Activated B cell treated with CpG ODN at 0.5 μM for 24 hours (primary cell): ENCODE data around the gene HDAC4. TPM values are rescaled to one million over a fixed set of nuclear protein-coding genes. Genes with fewer than 3 reads are reported as not detected.

ENCODE experiments used
- ATAC-seq: fragments of 200-7000 bp; cut with Tn5 transposase; one replicate; pipeline ENCODE4 v1.10.0; 2021; ENCODE audit warnings: low read depth, mild to moderate bottlenecking, moderate library complexity
- CTCF ChIA-PET: fragments of 350-600 bp; sonication (Branson Sonifier 250); formaldehyde crosslinking; loops from one replicate; lab custom pipeline; 2021; ENCODE audit warnings: antibody characterized with exemption; lab: Charles Lee
- POLR2A ChIA-PET: fragments of 350-600 bp; sonication (Branson Sonifier 250); formaldehyde crosslinking; loops from one replicate; lab custom pipeline; 2021; ENCODE audit warnings: antibody characterized with exemption; lab: Charles Lee
- DNase-seq: peaks from one replicate; pipeline ENCODE4 v3.0.0; 2022
- H3K27ac Mint-ChIP-seq: one replicate; pipeline ENCODE4 v1.8.0; 2020; ENCODE audit warnings: mixed read lengths
- H3K27me3 Mint-ChIP-seq: one replicate; pipeline ENCODE4 v1.8.0; 2021; ENCODE audit warnings: mixed read lengths
- H3K36me3 Mint-ChIP-seq: one replicate; pipeline ENCODE4 v1.8.0; 2021; ENCODE audit warnings: low read depth, mixed read lengths
- H3K4me1 Mint-ChIP-seq: one replicate; pipeline ENCODE4 v1.8.0; 2021; ENCODE audit warnings: mixed read lengths
- H3K4me3 Mint-ChIP-seq: one replicate; pipeline ENCODE4 v1.8.0; 2020; ENCODE audit warnings: mild to moderate bottlenecking, mixed read lengths
- H3K9me3 Mint-ChIP-seq: one replicate; pipeline ENCODE4 v1.8.0; 2020; ENCODE audit warnings: mixed read lengths
- intact Hi-C: fragments of 100-400 bp; cut with micrococcal nuclease; formaldehyde crosslinking; loops from one replicate; pipeline ENCODE4 v1.15.1; 2024
- total RNA-seq: library from RNA; stranded (reverse); gene quantifications from 2 replicates; pipeline ENCODE4 v1.2.3, GENCODE V29; 2022
- TF ChIP-seq, protein P1 (sequence below): fragments of 200-600 bp; IDR thresholded peaks from one replicate; pipeline ENCODE4 v1.8.0; 2022; ENCODE audit warnings: antibody characterized with exemption, mild to moderate bottlenecking

HDAC4 gene
- total RNA-seq, 1 donor from 2014 or later, result 31.9 TPM

DNA sequence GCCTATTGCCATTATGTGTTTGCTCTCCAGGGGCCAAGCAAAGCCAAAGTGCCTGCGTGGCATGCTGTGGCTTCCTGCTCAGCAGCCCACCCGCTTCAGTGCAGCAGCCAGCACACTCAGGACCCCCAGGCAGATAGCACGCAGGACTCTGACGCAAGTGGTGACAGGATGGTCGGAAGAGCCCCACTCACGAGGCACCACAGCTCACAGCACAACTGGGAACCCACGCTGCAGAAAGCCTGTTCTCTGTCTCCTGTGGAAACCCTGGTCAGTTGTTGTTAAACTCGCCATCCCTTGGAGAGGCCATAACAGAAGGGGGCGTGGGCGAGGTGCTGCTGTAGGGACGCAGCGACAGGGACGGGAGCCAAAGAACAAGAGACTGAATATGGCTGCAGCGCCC lies 76.4 kb downstream of the HDAC4 start:
- ATAC-seq (no peak), DNase-seq (no peak)
- no peak overlapping the region for H3K4me3 Mint-ChIP-seq
- peaks cover 17% of the 10 kb centered on the region for H3K36me3 Mint-ChIP-seq
- H3K9me3 Mint-ChIP-seq, result no peaks in the 10 kb centered on the region
- H3K4me1 Mint-ChIP-seq, result peaks cover 37% of the 10 kb centered on the region
- CTCF ChIA-PET, result no interaction called here
- POLR2A ChIA-PET, result no interaction called here
- no peaks in the 10 kb centered on the region for H3K27me3 Mint-ChIP-seq
- intact Hi-C loops, result no loop called here
- TF ChIP-seq, protein P1, sequence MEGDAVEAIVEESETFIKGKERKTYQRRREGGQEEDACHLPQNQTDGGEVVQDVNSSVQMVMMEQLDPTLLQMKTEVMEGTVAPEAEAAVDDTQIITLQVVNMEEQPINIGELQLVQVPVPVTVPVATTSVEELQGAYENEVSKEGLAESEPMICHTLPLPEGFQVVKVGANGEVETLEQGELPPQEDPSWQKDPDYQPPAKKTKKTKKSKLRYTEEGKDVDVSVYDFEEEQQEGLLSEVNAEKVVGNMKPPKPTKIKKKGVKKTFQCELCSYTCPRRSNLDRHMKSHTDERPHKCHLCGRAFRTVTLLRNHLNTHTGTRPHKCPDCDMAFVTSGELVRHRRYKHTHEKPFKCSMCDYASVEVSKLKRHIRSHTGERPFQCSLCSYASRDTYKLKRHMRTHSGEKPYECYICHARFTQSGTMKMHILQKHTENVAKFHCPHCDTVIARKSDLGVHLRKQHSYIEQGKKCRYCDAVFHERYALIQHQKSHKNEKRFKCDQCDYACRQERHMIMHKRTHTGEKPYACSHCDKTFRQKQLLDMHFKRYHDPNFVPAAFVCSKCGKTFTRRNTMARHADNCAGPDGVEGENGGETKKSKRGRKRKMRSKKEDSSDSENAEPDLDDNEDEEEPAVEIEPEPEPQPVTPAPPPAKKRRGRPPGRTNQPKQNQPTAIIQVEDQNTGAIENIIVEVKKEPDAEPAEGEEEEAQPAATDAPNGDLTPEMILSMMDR, result no peak
- no peak overlapping the region for H3K27ac Mint-ChIP-seq

DNA sequence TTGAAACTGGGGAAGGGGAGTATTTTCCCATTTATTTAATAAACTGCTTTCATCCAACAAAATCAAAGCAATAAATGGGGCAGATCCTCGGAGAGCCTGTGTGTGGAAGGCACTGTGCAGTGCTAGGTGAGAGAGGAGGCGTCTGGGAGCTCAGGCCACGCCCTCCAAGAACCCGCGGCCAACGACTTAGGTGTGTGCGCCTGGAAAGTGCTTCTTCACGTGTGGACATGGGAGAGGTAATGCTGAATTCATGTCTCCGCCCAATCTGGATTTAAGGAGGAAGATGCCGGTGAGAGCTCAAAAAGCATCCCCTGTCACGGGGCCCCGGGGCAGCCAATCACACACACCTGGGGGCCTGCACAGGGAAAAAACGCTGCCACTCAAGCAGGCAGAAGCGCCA lies 77.4 kb downstream of the HDAC4 start:
- ChIA-PET POLR2A (no interaction called here), CTCF (no interaction called here)
- TF ChIP-seq, protein P1, result no peak
- Mint-ChIP-seq H3K36me3 (peaks cover 17% of the 10 kb centered on the region), H3K27ac (no peak overlapping the region), H3K27me3 (no peaks in the 10 kb centered on the region), H3K9me3 (no peaks in the 10 kb centered on the region), H3K4me1 (peaks cover 44% of the 10 kb centered on the region), H3K4me3 (no peak overlapping the region)
- no peak for ATAC-seq
- DNase-seq, result no peak
- intact Hi-C loops, result no loop called here

DNA sequence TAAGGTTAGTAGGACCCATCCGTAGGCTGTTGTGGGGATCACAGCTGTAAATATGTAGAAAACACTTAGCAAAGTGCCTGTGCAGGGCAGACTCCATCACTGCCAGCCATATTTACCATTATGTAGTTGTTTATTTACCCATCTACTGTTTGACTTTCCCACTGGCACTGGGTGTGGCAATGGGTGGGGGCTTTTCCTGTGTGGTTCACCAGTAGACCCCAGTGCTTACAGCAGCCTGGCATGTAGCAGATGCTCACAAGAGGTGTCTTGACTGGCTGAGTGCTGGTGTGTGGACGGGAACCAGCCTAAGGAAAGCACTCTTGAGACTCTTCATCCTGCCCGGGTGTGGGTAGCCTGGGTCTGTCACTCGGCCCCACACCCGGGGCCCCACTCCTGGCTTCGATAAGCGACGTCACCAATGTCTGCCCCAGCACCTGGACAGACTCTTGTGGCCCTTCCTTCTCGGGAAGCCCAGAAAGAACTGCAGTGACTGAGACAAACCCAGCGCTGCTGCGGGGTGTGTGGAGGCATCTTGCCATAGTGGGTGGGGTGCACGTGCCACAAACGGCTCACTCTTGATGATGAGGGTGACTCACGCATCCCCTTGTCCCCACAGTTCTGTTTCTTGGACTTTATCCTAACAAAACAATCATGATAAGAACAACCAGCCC lies 78.3 kb downstream of the HDAC4 start:
- Mint-ChIP-seq H3K36me3 (peaks cover 17% of the 10 kb centered on the region), H3K27me3 (no peaks in the 10 kb centered on the region), H3K9me3 (no peaks in the 10 kb centered on the region), H3K27ac (no peak overlapping the region), H3K4me1 (peaks cover 40% of the 10 kb centered on the region), H3K4me3 (no peak overlapping the region)
- ChIA-PET CTCF (no interaction called here), POLR2A (interaction anchor here (1.3 kb wide), 1 partner anchor 79 kb away, joined by 16 read pairs; the partner anchor contains the start of gene HDAC4)
- DNase-seq, result no peak
- ATAC-seq, result no peak
- TF ChIP-seq, protein P1, result no peak
- intact Hi-C loops, result no loop called here

DNA sequence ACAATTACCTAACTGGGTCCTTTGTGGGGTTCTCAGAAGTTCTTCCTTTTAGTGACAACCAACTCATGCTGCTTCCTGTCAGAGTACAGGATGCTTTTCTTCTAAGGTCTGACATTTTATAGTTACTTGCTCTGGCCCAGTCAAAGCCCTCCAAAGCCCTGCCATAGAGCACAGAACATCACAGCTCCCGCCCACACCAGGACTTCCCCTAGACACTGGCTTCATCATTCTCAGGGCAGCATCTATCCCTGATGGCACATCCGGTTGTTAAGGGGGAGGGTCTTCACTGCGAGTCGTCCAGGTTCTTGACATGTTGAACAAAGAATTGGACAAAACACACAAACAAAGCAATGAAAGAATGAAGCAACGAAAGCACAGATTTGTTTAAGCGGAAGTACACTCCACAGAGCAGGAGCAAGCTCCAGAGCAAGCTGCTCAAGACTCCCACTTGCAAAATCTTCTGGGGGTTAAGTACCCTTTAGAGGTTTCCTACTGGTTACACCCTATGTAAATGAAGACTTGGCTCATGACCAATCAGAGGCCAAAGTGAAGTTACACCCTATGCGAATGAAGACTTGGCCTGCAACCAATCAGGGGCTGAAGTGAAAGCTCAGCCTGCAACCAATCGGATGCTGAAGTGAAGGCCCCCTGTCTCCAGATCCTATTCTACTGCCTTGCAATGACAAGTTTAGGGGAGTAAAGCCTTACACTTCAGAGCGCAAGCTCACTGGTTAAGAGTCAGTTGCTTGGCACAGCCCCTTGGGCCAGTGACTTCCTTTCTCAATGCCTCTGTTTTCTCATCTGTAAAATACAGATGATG lies 79.0 kb downstream of the HDAC4 start:
- ATAC-seq (peak; percentile 25), DNase-seq (no peak)
- POLR2A ChIA-PET, result interaction anchor here (1.3 kb wide), 1 partner anchor 79 kb away, joined by 16 read pairs; the partner anchor contains the start of gene HDAC4
- peaks cover 33% of the 10 kb centered on the region for H3K4me1 Mint-ChIP-seq
- TF ChIP-seq, protein P1, result no peak
- H3K9me3 Mint-ChIP-seq, result no peaks in the 10 kb centered on the region
- peaks cover 17% of the 10 kb centered on the region for H3K36me3 Mint-ChIP-seq
- H3K27ac Mint-ChIP-seq, result no peak overlapping the region
- H3K27me3 Mint-ChIP-seq, result no peaks in the 10 kb centered on the region
- no peak overlapping the region for H3K4me3 Mint-ChIP-seq
- intact Hi-C loops, result no loop called here
- CTCF ChIA-PET, result no interaction called here
